Measurements from ENCODE around the gene INSR. TPM values are rescaled to one million over a fixed set of nuclear protein-coding genes. Genes with fewer than 3 reads are reported as not detected.

INSR gene
- polyA plus RNA-seq, 2 of the 4 experiments (the other 2 are of a cell fraction): 1.8 to 3.3 TPM

DNA sequence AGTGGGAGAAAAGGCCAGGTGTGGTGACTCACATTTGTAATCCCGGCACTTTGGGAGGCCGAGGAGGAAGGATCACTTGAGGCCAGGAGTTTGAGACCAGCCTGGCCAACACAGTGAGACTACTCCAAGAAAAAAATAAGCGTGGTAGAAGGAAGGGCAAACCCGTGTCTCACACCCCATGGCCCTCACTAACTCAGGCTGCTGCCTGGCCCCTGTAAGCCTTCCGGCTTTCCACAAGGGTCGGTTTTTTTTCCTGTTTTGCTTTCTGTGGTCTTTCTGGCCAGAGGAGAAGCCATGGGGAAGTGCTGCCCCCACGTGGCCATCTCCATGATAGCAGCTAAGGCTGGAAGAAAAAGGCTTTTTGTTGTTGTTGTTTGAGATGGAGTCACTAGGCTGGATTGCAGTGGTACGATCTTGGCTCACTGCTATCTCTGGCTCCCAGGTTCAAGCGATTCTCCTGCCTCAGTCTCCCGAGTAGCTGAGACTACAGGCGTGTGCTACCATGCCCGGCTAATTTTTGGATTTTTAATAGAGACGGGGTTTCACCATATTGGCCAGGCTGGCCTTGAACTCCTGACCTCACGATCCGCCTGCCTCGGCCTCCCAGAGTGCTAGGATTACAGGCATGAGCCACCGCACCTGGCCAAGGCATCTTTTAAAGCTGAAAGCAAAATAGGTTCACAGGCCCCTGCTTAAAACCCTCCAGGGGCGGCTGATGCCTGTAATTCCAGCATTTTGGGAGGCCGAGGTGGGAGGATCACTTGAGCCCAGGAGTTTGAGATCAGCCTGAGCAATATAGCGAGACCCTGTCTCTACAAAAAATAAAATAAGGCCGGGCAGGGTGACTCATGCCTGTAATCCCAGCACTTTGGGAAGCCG is 47.0 kb upstream of the INSR start:
- DNase-seq (ENCODE audit: low read depth in 1 of 2, low spot score in 1 of 2) (peak; percentile 29 to 69), FAIRE-seq (peak; percentile 23), ATAC-seq (peak; percentile 47 to 71; a peak in 4 of 6 replicates)
- Histone ChIP-seq H3K27ac (no peak overlapping the region), H3K4me3 (no peak overlapping the region), H3K4me1 (no peaks in the 10 kb centered on the region), H3K4me2 (peak overlapping the region; percentile 64), H3K9me3 (no peaks in the 10 kb centered on the region)
- ChIA-PET POLR2A (no interaction called here), CTCF (interaction anchor here (0.5 to 4.3 kb wide), 27 partner anchors 12 to 1754 kb away, joined by 3 to 49 read pairs (median 4); partner anchors contain the start of gene CD209)
- no peak for TF ChIP-seq HOXA7 (CRISPR knock-in tag; IDR thresholded peaks at IDR 0.05)
- no peak for TF ChIP-seq MYC (IDR thresholded peaks at IDR 0.05; ENCODE audit: borderline replicate concordance, low read length)
- no peak for TF ChIP-seq MAFK (IDR thresholded peaks at IDR 0.05; ENCODE audit: partially characterized antibody)
- peak; percentile 88 for TF ChIP-seq SMC3 (IDR thresholded peaks at IDR 0.05)
- TF ChIP-seq RAD21 (conservative IDR thresholded peaks at IDR 0.05 in 1 of 2, IDR thresholded peaks at IDR 0.05 in 1 of 2): peak; percentile 89 to 93
- TF ChIP-seq, protein P1, sequence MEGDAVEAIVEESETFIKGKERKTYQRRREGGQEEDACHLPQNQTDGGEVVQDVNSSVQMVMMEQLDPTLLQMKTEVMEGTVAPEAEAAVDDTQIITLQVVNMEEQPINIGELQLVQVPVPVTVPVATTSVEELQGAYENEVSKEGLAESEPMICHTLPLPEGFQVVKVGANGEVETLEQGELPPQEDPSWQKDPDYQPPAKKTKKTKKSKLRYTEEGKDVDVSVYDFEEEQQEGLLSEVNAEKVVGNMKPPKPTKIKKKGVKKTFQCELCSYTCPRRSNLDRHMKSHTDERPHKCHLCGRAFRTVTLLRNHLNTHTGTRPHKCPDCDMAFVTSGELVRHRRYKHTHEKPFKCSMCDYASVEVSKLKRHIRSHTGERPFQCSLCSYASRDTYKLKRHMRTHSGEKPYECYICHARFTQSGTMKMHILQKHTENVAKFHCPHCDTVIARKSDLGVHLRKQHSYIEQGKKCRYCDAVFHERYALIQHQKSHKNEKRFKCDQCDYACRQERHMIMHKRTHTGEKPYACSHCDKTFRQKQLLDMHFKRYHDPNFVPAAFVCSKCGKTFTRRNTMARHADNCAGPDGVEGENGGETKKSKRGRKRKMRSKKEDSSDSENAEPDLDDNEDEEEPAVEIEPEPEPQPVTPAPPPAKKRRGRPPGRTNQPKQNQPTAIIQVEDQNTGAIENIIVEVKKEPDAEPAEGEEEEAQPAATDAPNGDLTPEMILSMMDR (IDR thresholded peaks at IDR 0.05): peak; percentile 85
- no peak for TF ChIP-seq ZC3H11A (IDR thresholded peaks at IDR 0.05)
- WGBS (ENCODE audit: missing lambda C conversion rate): 25% methylated on average over 17 of the region's 22 CpGs

DNA sequence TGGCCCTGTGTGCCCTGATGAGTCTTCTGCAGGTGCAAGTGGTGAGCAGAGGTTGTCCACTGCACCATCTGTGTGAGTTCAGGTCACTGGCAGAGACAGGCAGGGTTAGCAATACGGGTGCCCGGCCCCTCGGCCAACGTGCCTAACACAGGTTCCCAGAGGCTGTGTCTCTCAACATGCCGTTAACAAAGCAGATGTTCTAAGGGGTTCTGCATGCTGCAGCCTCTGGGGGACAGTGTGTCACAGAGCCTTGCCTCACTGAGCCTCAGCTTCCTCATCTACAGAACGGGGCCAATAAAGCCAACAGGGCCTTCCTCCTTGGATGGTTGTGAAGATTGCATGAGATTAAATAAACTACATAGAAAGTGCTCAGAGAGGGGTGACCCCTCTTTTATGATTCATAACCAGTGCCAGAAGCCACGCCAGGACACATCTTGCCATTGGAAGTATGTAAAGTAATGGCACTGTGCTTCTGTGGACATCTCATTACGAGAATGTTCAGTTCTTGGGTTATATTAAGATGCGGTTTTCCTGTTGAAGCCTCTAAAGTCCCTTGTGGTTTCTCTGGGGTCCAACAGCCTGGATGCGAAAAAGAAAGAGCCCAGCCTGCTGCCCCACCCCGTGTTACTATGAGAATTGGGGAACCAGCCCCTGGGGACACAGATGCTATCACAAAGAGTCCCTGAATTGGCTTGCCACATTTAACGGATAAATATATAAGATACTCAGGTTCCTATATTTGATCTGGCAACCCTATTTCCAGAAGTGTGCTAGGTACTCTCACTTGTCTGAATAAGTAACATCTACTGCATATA is 43.4 kb upstream of the INSR start:
- FAIRE-seq: no peak
- no peak for TF ChIP-seq GATA3 (IDR thresholded peaks at IDR 0.05; ENCODE audit: borderline replicate concordance)
- TF ChIP-seq RCOR1 (IDR thresholded peaks at IDR 0.05; ENCODE audit: low read depth, low read length): no peak
- no peak for TF ChIP-seq HOXB13 (CRISPR knock-in tag; IDR thresholded peaks at IDR 0.05; ENCODE audit: low read depth)
- no peak for TF ChIP-seq HOXA7 (CRISPR knock-in tag; IDR thresholded peaks at IDR 0.05)
- TF ChIP-seq ZFP36 (IDR thresholded peaks at IDR 0.05; ENCODE audit: borderline replicate concordance, partially characterized antibody): no peak
- TF ChIP-seq, protein P2, sequence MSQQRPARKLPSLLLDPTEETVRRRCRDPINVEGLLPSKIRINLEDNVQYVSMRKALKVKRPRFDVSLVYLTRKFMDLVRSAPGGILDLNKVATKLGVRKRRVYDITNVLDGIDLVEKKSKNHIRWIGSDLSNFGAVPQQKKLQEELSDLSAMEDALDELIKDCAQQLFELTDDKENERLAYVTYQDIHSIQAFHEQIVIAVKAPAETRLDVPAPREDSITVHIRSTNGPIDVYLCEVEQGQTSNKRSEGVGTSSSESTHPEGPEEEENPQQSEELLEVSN (IDR thresholded peaks at IDR 0.05; ENCODE audit: borderline replicate concordance, low read depth): no peak
- Histone ChIP-seq H3K4me1 (no peaks in the 10 kb centered on the region), H3K9me3 (no peaks in the 10 kb centered on the region), H3K4me2 (no peak overlapping the region), H3K4me3 (no peak overlapping the region), H3K27ac (no peak overlapping the region)
- ATAC-seq: no peak
- 47% methylated on average over 11 of the region's 12 CpGs for WGBS (ENCODE audit: missing lambda C conversion rate)
- POLR2A ChIA-PET: no interaction called here
- DNase-seq (ENCODE audit: low read depth in 1 of 2, low spot score in 1 of 2): no peak
- CTCF ChIA-PET: no interaction called here

DNA sequence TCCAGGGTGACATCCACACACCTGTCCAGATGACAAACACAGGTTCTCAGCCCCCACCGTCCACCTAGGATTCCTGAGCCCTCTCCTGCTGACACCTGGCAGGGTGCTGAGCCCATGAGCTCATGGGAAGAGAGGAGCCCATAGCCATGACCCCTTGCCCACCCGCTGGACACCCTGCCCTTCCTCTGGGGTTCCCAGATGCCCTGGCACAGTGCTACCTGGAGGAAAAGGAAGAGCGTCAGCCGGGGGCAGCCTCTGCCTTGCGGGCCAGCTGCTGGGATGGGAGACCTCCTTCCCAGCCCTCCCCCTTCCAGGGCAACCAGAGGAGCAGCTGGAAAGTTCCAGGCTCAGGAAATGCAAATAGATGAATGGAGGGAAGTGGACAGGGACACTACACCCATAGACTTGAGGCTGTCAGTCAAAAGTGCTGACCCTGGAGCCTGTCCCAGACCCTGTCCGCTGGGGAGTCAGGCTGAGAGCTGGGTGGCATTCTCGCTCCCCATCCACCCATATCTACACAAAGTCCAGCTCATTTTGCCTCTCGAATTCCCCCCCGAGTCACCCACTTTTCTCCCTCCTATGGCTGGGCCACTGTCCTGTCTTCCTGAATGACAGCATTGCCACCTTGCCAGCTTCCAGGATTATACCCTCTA is 42.2 kb upstream of the INSR start:
- no peak overlapping the region for H3K4me2 ChIP-seq
- no peaks in the 10 kb centered on the region for H3K9me3 ChIP-seq
- H3K27ac ChIP-seq: no peak overlapping the region
- CTCF ChIA-PET: interaction anchor here (0.6 to 1.0 kb wide), 3 partner anchors 18 to 453 kb away, joined by 3 to 4 read pairs (median 3); no protein-coding TSS in a partner anchor
- DNase-seq (ENCODE audit: low read depth in 1 of 2, low spot score in 1 of 2) (no peak), ATAC-seq (no peak), FAIRE-seq (no peak)
- POLR2A ChIA-PET: no interaction called here
- WGBS (ENCODE audit: missing lambda C conversion rate): 34% methylated on average over 9 of the region's 9 CpGs
- TF ChIP-seq RFX5 (IDR thresholded peaks at IDR 0.05): no peak
- TF ChIP-seq, protein P3, sequence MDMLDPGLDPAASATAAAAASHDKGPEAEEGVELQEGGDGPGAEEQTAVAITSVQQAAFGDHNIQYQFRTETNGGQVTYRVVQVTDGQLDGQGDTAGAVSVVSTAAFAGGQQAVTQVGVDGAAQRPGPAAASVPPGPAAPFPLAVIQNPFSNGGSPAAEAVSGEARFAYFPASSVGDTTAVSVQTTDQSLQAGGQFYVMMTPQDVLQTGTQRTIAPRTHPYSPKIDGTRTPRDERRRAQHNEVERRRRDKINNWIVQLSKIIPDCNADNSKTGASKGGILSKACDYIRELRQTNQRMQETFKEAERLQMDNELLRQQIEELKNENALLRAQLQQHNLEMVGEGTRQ (IDR thresholded peaks at IDR 0.05): no peak
- TF ChIP-seq POLR2A (IDR thresholded peaks at IDR 0.05; ENCODE audit: low read length): no peak
- TF ChIP-seq GATA3 (IDR thresholded peaks at IDR 0.05; ENCODE audit: borderline replicate concordance): no peak
- TF ChIP-seq, protein P4, sequence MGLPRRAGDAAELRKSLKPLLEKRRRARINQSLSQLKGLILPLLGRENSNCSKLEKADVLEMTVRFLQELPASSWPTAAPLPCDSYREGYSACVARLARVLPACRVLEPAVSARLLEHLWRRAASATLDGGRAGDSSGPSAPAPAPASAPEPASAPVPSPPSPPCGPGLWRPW (IDR thresholded peaks at IDR 0.05): no peak
- TF ChIP-seq SREBF2 (IDR thresholded peaks at IDR 0.05): no peak
- H3K4me3 ChIP-seq: no peak overlapping the region
- H3K4me1 ChIP-seq: no peaks in the 10 kb centered on the region

Measured in A549 (cell line).